UCSD-AML1 (cell line): ENCODE measurements around the gene HNRNPCL4.
"Not testable (repeated sequence)": the region's sequence is repeated elsewhere in the genome, so short reads cannot be mapped to it uniquely, and the experiment has no call there.

ENCODE experiments used
- DNase-seq: peaks from one replicate; lab custom pipeline; 2025; ENCODE audit not compliant: unreplicated experiment; lab: John Stamatoyannopoulos, UW

Gene HNRNPCL4

GRCh38 chr1:13165531-13165930, at the start of gene HNRNPCL4:
HNRNPCL4 (minus strand) TSS chr1:13165631; CDS start chr1:13165467, 164 bp downstream.
- not testable (repeated sequence) for DNase-seq

GRCh38 chr1:13208712-13209111, 43.3 kb upstream of the HNRNPCL4 start:
- DNase-seq, result not testable (repeated sequence)

GRCh38 chr1:13201309-13201708, 35.9 kb upstream of the HNRNPCL4 start, which contains the start of gene PRAMEF13:
PRAMEF13 (minus strand) TSS chr1:13201409; CDS start chr1:13199589, 1,820 bp downstream.
- DNase-seq, result not testable (repeated sequence)

- not testable (repeated sequence) for DNase-seq
Observed at GRCh38 chr1:13171548-13171947, 6.1 kb upstream of the HNRNPCL4 start, which contains the start of gene PRAMEF9. PRAMEF9 (plus strand) TSS chr1:13171848; CDS start chr1:13175281, 3,433 bp downstream.

GRCh38 chr1:13155909-13156308, 9.5 kb downstream of the HNRNPCL4 start, which contains the start of gene PRAMEF26:
PRAMEF26 (minus strand) TSS chr1:13156009; CDS start chr1:13153095, 2,914 bp downstream.
- DNase-seq, result not testable (repeated sequence)

- DNase-seq, result not testable (repeated sequence)
Observed at GRCh38 chr1:13116754-13117153, 48.7 kb downstream of the HNRNPCL4 start, which contains the start of gene HNRNPCL2. HNRNPCL2 (minus strand) TSS chr1:13116854; CDS start chr1:13116400, 454 bp downstream.
